T-cell (primary cell): ENCODE data around the gene PRAF2. TPM values are rescaled to one million over a fixed set of nuclear protein-coding genes. Genes with fewer than 3 reads are reported as not detected.

ENCODE experiments used
- ATAC-seq, 4 experiments: fragments of 200-7000 bp in 3 of 4; fragments of 150-1000 bp in 1 of 4; cut with Tn5 transposase; replicated peaks in 1 of 4; 1 replicate in 3 of 4; 2 replicates in 1 of 4; pipeline ENCODE4 v1.10.0; 2021; ENCODE audit warnings: moderate library complexity in 3 of 4, mild to moderate bottlenecking in 2 of 4, moderate number of reproducible peaks in 1 of 4
- CTCF ChIA-PET, 2 donors: fragments of 300-600 bp; sonication (Branson Sonifier 250); formaldehyde crosslinking; loops; one replicate each; lab custom pipeline; 2022; ENCODE audit warnings: antibody characterized with exemption in 2 of 2; lab: Charles Lee
- POLR2A ChIA-PET, 2 donors: fragments of 300-600 bp; sonication (Branson Sonifier 250); formaldehyde crosslinking; loops; one replicate each; lab custom pipeline; 2022; ENCODE audit warnings: antibody characterized with exemption in 2 of 2; lab: Charles Lee
- DNase-seq, 35 experiments: peaks; one replicate each; pipeline versions ENCODE4 v3.0.0 to v3.0.0-alpha.2; 2013 to 2023
- H3K27ac ChIP-seq: one replicate; pipeline ENCODE4 v1.5.1; 2013; ENCODE audit warnings: low read length
- H3K27me3 ChIP-seq, 2 experiments: replicated peaks in 1 of 2; 1 replicate in 1 of 2; 2 replicates in 1 of 2; pipeline versions ENCODE4 v1.6.1 to v1.7.0; 2013; ENCODE audit warnings: low read length in 1 of 2, mixed read lengths in 1 of 2; ENCODE audit not compliant: control insufficient read depth in 2 of 2, insufficient read depth in 2 of 2; ENCODE audit errors: extremely low read depth in 1 of 2
- H3K36me3 ChIP-seq, 2 donors: 1 replicate in 1 of 2; 2 replicates in 1 of 2; pipeline versions ENCODE4 v1.6.1 to v1.7.0; 2013; ENCODE audit warnings: low read length in 1 of 2; ENCODE audit not compliant: control insufficient read depth in 2 of 2, insufficient read depth in 1 of 2; ENCODE audit errors: extremely low read depth in 1 of 2
- H3K4me1 ChIP-seq, 2 experiments: 1 replicate in 1 of 2; 2 replicates in 1 of 2; pipeline versions ENCODE4 v1.6.1 to v1.7.0; 2013; ENCODE audit warnings: low read length in 2 of 2, mixed read lengths in 1 of 2; ENCODE audit not compliant: insufficient read depth in 2 of 2, control insufficient read depth in 1 of 2; ENCODE audit errors: extremely low read depth in 1 of 2
- H3K4me3 ChIP-seq, 2 donors: 1 replicate in 1 of 2; 2 replicates in 1 of 2; pipeline versions ENCODE4 v1.5.1 to v1.7.0; 2013; ENCODE audit warnings: mild to moderate bottlenecking in 2 of 2, low read length in 1 of 2, moderate library complexity in 1 of 2; ENCODE audit not compliant: control insufficient read depth in 1 of 2; ENCODE audit errors: extremely low read depth in 1 of 2
- H3K9me3 ChIP-seq: 2 replicates; pipeline ENCODE4 v1.7.0; 2013
- H3K27ac Mint-ChIP-seq, 2 donors: one replicate each; pipeline ENCODE4 v1.8.0; 2020 to 2021; ENCODE audit warnings: mild to moderate bottlenecking in 2 of 2, mixed read lengths in 2 of 2
- H3K27me3 Mint-ChIP-seq, 2 donors: one replicate each; pipeline ENCODE4 v1.8.0; 2021 to 2022; ENCODE audit warnings: mixed read lengths in 2 of 2
- H3K36me3 Mint-ChIP-seq: one replicate; pipeline ENCODE4 v1.8.0; 2021; ENCODE audit warnings: mixed read lengths
- H3K4me1 Mint-ChIP-seq, 3 donors: one replicate each; pipeline ENCODE4 v1.8.0; 2020 to 2022; ENCODE audit warnings: mixed read lengths in 3 of 3, mild to moderate bottlenecking in 1 of 3
- H3K4me3 Mint-ChIP-seq, 3 donors: one replicate each; pipeline ENCODE4 v1.8.0; 2020 to 2022; ENCODE audit warnings: mild to moderate bottlenecking in 3 of 3, mixed read lengths in 3 of 3, moderate library complexity in 3 of 3
- H3K9me3 Mint-ChIP-seq, 3 donors: one replicate each; pipeline ENCODE4 v1.8.0; 2020 to 2022; ENCODE audit warnings: mixed read lengths in 3 of 3
- WGBS: methylation state at CpG from one replicate; pipeline ENCODE4 v1.1.5; 2013; ENCODE audit warnings: missing lambda C conversion rate; ENCODE audit not compliant: insufficient coverage; 5-methylcytosine and 5-hydroxymethylcytosine counted together
- total RNA-seq, 35 experiments: library from RNA in 6 of 35; stranded (reverse) in 6 of 35; fragments of 120-200 nt in 1 of 35; gene quantifications; one replicate each; pipeline versions ENCODE4 v1.2.1 to v1.2.4 and lab custom pipeline; 2013 to 2026

Gene PRAF2
- total RNA-seq, 5 donors from 2014 or later (not counting 1 experiment from before 2014, with no cell fraction given), result 17.5 to 34.5 (median 34.0) TPM

- Mint-ChIP-seq H3K4me1 (peaks cover 7 to 14% (median 13%) of the 10 kb centered on the region in 3 donors), H3K27me3 (peaks cover 0 to 5% of the 10 kb centered on the region in 2 donors), H3K27ac (no peak overlapping the region), H3K36me3 (peaks cover 24% of the 10 kb centered on the region), H3K4me3 (no peak overlapping the region), H3K9me3 (no peaks in the 10 kb centered on the region)
- no CpG with 5 or more reads among the region's 3 CpGs for WGBS
- CTCF ChIA-PET, result no interaction called here
- Histone ChIP-seq H3K4me1 (peaks cover 0 to 8% of the 10 kb centered on the region in 2 experiments), H3K36me3 (peaks cover 0 to 43% of the 10 kb centered on the region in 2 donors), H3K9me3 (no peaks in the 10 kb centered on the region), H3K27ac (no peak overlapping the region), H3K27me3 (no peaks in the 10 kb centered on the region), H3K4me3 (no peak overlapping the region)
- no peak for DNase-seq
- POLR2A ChIA-PET, result interaction anchor here in 1 of 2 donors (0.6 kb wide), 1 partner anchor 38 kb away, joined by 10 read pairs; no protein-coding TSS in a partner anchor
- no peak for ATAC-seq
Observed at GRCh38 chrX:49111791-49112190, 38.0 kb upstream of the PRAF2 start.

DNA sequence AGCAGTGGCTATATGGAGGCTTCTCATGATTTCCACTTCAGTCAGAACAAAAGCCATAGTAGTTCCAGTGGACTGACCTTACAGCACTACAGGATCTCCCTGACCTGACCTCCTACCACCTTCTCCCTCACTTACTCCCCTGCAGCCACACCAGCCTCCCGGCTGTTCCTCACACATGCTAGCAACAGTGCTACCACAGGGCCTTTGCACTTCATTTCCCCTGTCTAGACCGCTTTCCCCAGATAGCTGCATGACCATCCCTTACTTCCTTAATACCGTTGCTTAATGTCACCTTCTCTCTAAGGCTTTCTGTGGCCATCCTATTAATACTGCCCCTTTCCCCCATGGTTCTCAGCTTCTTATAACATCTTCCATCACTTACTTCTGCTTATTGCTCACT lies 36.6 kb upstream of the PRAF2 start:
- H3K27ac ChIP-seq, result no peak overlapping the region
- Mint-ChIP-seq H3K9me3 (no peaks in the 10 kb centered on the region), H3K4me1 (peaks cover 0 to 5% (median 2%) of the 10 kb centered on the region in 3 donors), H3K4me3 (no peak overlapping the region), H3K27me3 (peaks cover 0 to 5% of the 10 kb centered on the region in 2 donors), H3K27ac (no peak overlapping the region), H3K36me3 (peaks cover 15% of the 10 kb centered on the region)
- DNase-seq (no peak), ATAC-seq (no peak)
- no peak overlapping the region for H3K4me3 ChIP-seq
- H3K9me3 ChIP-seq, result no peaks in the 10 kb centered on the region
- ChIA-PET CTCF (no interaction called here), POLR2A (no interaction called here)
- WGBS, result 100% methylated on average over 3 of the region's 3 CpGs
- H3K27me3 ChIP-seq, result no peaks in the 10 kb centered on the region
- no peaks in the 10 kb centered on the region for H3K4me1 ChIP-seq
- H3K36me3 ChIP-seq, result peaks cover 0 to 34% of the 10 kb centered on the region in 2 donors

DNA sequence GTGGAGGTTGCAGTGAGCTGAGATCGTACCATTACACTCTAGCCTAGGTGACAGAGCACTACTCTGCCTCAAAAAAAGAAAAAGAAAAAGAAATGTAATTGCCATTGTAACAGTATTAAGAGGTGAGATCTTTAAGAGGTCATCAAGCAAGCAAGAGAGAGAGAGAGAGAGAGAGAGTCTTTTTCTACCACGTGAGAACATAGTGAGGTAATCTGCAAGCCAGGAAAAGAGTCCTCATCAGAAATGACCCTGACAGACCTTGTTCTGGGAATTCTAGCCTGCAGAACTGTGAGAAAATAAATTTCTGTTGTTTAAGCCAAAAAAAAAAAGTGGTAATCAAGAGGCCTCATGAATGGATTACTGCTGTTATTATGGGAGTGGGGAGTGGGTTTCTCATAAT lies 34.8 kb upstream of the PRAF2 start:
- peaks cover 0 to 31% of the 10 kb centered on the region in 2 donors for H3K36me3 ChIP-seq
- no CpG with 5 or more reads among the region's 2 CpGs for whole genome bisulfite sequencing
- ATAC-seq, result no peak
- CTCF ChIA-PET, result no interaction called here
- no peaks in the 10 kb centered on the region for H3K9me3 ChIP-seq
- Mint-ChIP-seq H3K36me3 (peaks cover 13% of the 10 kb centered on the region), H3K27me3 (peaks cover 0 to 5% of the 10 kb centered on the region in 2 donors), H3K27ac (no peak overlapping the region), H3K4me3 (no peak overlapping the region), H3K4me1 (peaks cover 0 to 5% (median 0%) of the 10 kb centered on the region in 3 donors), H3K9me3 (no peaks in the 10 kb centered on the region)
- no peaks in the 10 kb centered on the region for H3K4me1 ChIP-seq
- POLR2A ChIA-PET, result no interaction called here
- no peaks in the 10 kb centered on the region for H3K27me3 ChIP-seq
- no peak overlapping the region for H3K27ac ChIP-seq
- H3K4me3 ChIP-seq, result no peak overlapping the region
- DNase-seq, result no peak

DNA sequence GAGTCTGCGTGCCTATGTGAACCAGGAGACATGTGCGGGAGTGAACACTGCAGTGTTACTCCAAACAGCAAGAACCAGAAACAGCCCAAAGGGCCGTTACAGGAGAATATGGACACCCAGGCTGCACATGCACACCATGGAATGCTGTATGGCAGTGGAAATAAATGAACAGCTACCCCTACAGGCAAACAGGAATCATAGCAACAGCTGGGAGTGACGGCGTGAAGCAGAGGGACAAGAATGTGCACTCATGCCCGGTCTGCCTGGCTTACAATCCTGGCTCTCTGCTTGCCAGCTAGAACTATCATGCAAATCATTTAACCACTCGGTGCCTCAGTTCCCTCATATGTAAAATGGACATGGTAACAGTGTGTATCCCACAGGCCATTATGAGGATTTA lies 33.1 kb upstream of the PRAF2 start:
- H3K36me3 ChIP-seq, result peaks cover 0 to 16% of the 10 kb centered on the region in 2 donors
- WGBS, result 100% methylated on average over 2 of the region's 7 CpGs
- H3K4me3 Mint-ChIP-seq, result no peak overlapping the region
- ChIA-PET CTCF (interaction anchor here in 1 of 2 donors (0.6 kb wide), 1 partner anchor 11 kb away, joined by 4 read pairs; no protein-coding TSS in a partner anchor), POLR2A (no interaction called here)
- DNase-seq, result peak in 2 of 35 experiments; percentile 10 to 21
- peaks cover 0 to under 1% of the 10 kb centered on the region in 2 experiments for H3K4me1 ChIP-seq
- peaks cover 0 to 5% (median 0%) of the 10 kb centered on the region in 3 donors for H3K4me1 Mint-ChIP-seq
- H3K27me3 Mint-ChIP-seq, result peaks cover 0 to 5% of the 10 kb centered on the region in 2 donors
- H3K27ac Mint-ChIP-seq, result no peak overlapping the region
- H3K27me3 ChIP-seq, result no peaks in the 10 kb centered on the region
- no peak overlapping the region for H3K27ac ChIP-seq
- no peak overlapping the region for H3K4me3 ChIP-seq
- no peaks in the 10 kb centered on the region for H3K9me3 ChIP-seq
- H3K9me3 Mint-ChIP-seq, result no peaks in the 10 kb centered on the region
- ATAC-seq, result peak in 2 of 4 experiments; percentile 42 to 55
- peaks cover 6% of the 10 kb centered on the region for H3K36me3 Mint-ChIP-seq

DNA sequence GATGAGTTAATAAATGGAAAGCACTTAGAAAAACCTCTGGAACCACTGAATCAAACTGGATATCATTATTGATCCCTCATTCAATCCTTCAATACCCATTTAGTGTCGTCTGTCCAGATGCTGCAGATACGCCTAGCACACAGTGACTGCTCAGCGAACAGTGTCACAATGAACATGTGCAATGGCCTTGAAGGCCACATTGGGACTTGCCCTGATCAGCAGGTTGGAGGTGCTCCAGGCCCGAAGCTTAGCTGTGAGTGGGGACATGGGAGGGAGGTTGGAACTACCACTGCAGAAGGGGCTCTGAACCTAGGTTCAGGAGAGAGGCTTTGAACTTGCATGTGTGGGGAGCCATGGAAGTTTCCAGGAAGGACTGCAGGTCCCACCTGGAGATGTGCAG lies 32.5 kb upstream of the PRAF2 start:
- Mint-ChIP-seq H3K27me3 (peaks cover 0 to 5% of the 10 kb centered on the region in 2 donors), H3K36me3 (peaks cover 6% of the 10 kb centered on the region), H3K9me3 (no peaks in the 10 kb centered on the region), H3K27ac (no peak overlapping the region), H3K4me3 (no peak overlapping the region), H3K4me1 (peaks cover 0 to 5% (median 0%) of the 10 kb centered on the region in 3 donors)
- H3K27me3 ChIP-seq, result no peaks in the 10 kb centered on the region
- peaks cover 0 to 11% of the 10 kb centered on the region in 2 donors for H3K36me3 ChIP-seq
- no peaks in the 10 kb centered on the region for H3K9me3 ChIP-seq
- ATAC-seq, result no peak
- no peak overlapping the region for H3K27ac ChIP-seq
- ChIA-PET CTCF (interaction anchor here in 1 of 2 donors (0.6 kb wide), 1 partner anchor 12 kb away, joined by 4 read pairs; no protein-coding TSS in a partner anchor), POLR2A (no interaction called here)
- H3K4me1 ChIP-seq, result peaks cover 0 to 7% of the 10 kb centered on the region in 2 experiments
- H3K4me3 ChIP-seq, result no peak overlapping the region
- DNase-seq, result no peak
- 93% methylated on average over 3 of the region's 4 CpGs for WGBS

GRCh38 chrX:49103637-49104036 lies 29.8 kb upstream of the PRAF2 start:
- Histone ChIP-seq H3K4me3 (no peak overlapping the region), H3K4me1 (peaks cover 0 to 17% of the 10 kb centered on the region in 2 experiments), H3K27me3 (no peaks in the 10 kb centered on the region), H3K36me3 (peaks cover 0 to 4% of the 10 kb centered on the region in 2 donors), H3K27ac (no peak overlapping the region), H3K9me3 (no peaks in the 10 kb centered on the region)
- Mint-ChIP-seq H3K4me1 (peaks cover 0 to 8% (median 0%) of the 10 kb centered on the region in 3 donors), H3K27ac (no peak overlapping the region), H3K9me3 (no peaks in the 10 kb centered on the region), H3K27me3 (no peaks in the 10 kb centered on the region), H3K36me3 (no peaks in the 10 kb centered on the region), H3K4me3 (no peak overlapping the region)
- no CpG with 5 or more reads among the region's 3 CpGs for WGBS
- DNase-seq (no peak), ATAC-seq (no peak)
- CTCF ChIA-PET, result no interaction called here
- POLR2A ChIA-PET, result no interaction called here
